ENCODE data around the gene FAHD1. TPM values are rescaled to one million over a fixed set of nuclear protein-coding genes. Genes with fewer than 3 reads are reported as not detected.

Gene FAHD1
- total RNA-seq, 1 donor from 2014 or later = 81.7 TPM

- no peak for DNase-seq (ENCODE audit: low read depth in 2 of 2)
Observed at GRCh38 chr16:1817276-1817589, 9.8 kb upstream of the FAHD1 start.

GRCh38 chr16:1817716-1818115 is 9.3 kb upstream of the FAHD1 start:
- DNase-seq (ENCODE audit: low read depth in 2 of 2) = no peak

- DNase-seq (ENCODE audit: low read depth in 2 of 2) = no peak
Observed at GRCh38 chr16:1818204-1818872, 8.7 kb upstream of the FAHD1 start.

GRCh38 chr16:1818873-1819525 is 8.0 kb upstream of the FAHD1 start:
- no peak for DNase-seq (ENCODE audit: low read depth in 2 of 2)

- no peak for DNase-seq (ENCODE audit: low read depth in 2 of 2)
Observed at GRCh38 chr16:1819611-1820010, 7.4 kb upstream of the FAHD1 start.

GRCh38 chr16:1820096-1820945 is 6.7 kb upstream of the FAHD1 start:
- DNase-seq (ENCODE audit: low read depth in 2 of 2) = no peak

- DNase-seq (ENCODE audit: low read depth in 2 of 2) = no peak
Observed at GRCh38 chr16:1820946-1821290, 6.1 kb upstream of the FAHD1 start.

GRCh38 chr16:1821861-1822611 is 5.0 kb upstream of the FAHD1 start:
- no peak for DNase-seq (ENCODE audit: low read depth in 2 of 2)

GRCh38 chr16:1822801-1823200 is 4.2 kb upstream of the FAHD1 start:
- no peak for DNase-seq (ENCODE audit: low read depth in 2 of 2)

- peak; percentile 39 to 54 for DNase-seq (ENCODE audit: low read depth in 2 of 2)
Observed at GRCh38 chr16:1823821-1824220, 3.2 kb upstream of the FAHD1 start.

- no peak for DNase-seq (ENCODE audit: low read depth in 2 of 2)
Observed at GRCh38 chr16:1825381-1825863, 1.6 kb upstream of the FAHD1 start.

- DNase-seq (ENCODE audit: low read depth in 2 of 2) = peak; percentile 75 to 83
Observed at GRCh38 chr16:1825864-1826690, 929 bp upstream of the FAHD1 start.

GRCh38 chr16:1828645-1829410 is 1.8 kb downstream of the FAHD1 start:
- DNase-seq (ENCODE audit: low read depth in 2 of 2) = no peak

GRCh38 chr16:1830213-1830612 is 3.2 kb downstream of the FAHD1 start:
- DNase-seq (ENCODE audit: low read depth in 2 of 2) = no peak

GRCh38 chr16:1831186-1832075 is 4.4 kb downstream of the FAHD1 start:
- no peak for DNase-seq (ENCODE audit: low read depth in 2 of 2)

GRCh38 chr16:1832838-1833454 is 5.9 kb downstream of the FAHD1 start:
- no peak for DNase-seq (ENCODE audit: low read depth in 2 of 2)

- no peak for DNase-seq (ENCODE audit: low read depth in 2 of 2)
Observed at GRCh38 chr16:1834096-1834495, 7.1 kb downstream of the FAHD1 start.

- peak in 1 of 2 donors; percentile 13 for DNase-seq (ENCODE audit: low read depth in 2 of 2)
Observed at GRCh38 chr16:1839554-1839953, 12.5 kb downstream of the FAHD1 start.

- no peak for DNase-seq (ENCODE audit: low read depth in 2 of 2)
Observed at GRCh38 chr16:1845985-1846384, 19.0 kb downstream of the FAHD1 start.

All from lung microvascular endothelial cell (primary cell).